Choroid plexus epithelial cell (primary cell): ENCODE measurements around the gene HMCN1.

Experiments
- DNase-seq: peaks from one replicate; pipeline ENCODE4 v3.0.0-alpha.2; 2010; ENCODE audit warnings: low read depth
- H3K4me3 ChIP-seq: 2 replicates; pipeline ENCODE4 v1.5.1; 2011; ENCODE audit warnings: low read depth, mild to moderate bottlenecking, control low read depth, low read length, moderate library complexity
- CTCF ChIP-seq: conservative IDR thresholded peaks from 2 replicates; pipeline ENCODE4 v1.5.1; 2011; ENCODE audit warnings: low read depth, mild to moderate bottlenecking, control low read depth, inconsistent platforms, low read length, moderate library complexity

HMCN1 gene

GRCh38 chr1:186073697-186074096 lies 339.5 kb downstream of the HMCN1 start:
- no peak overlapping the region for H3K4me3 ChIP-seq
- TF ChIP-seq CTCF, result no peak
- DNase-seq, result no peak

DNA sequence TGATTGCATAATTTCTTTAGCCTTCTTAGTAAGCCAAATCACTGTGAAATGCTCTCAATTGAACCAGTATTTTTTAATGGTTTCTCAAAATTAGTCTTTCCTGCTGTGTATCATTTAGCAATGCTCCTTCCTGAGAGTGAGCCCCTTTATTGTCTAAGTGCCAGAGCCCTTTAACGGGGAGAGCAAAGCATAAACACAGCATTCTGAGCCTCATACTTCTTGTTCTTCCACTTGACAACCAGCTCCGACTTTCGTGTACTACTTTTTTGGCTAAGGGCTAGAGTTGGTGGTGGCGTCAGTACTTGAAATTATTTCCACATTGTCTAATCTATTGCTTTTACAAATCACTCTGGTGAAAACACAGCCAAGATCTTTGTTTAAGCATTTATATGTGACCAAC lies 341.8 kb downstream of the HMCN1 start:
- H3K4me3 ChIP-seq, result no peak overlapping the region
- DNase-seq, result no peak
- no peak for TF ChIP-seq CTCF

DNA sequence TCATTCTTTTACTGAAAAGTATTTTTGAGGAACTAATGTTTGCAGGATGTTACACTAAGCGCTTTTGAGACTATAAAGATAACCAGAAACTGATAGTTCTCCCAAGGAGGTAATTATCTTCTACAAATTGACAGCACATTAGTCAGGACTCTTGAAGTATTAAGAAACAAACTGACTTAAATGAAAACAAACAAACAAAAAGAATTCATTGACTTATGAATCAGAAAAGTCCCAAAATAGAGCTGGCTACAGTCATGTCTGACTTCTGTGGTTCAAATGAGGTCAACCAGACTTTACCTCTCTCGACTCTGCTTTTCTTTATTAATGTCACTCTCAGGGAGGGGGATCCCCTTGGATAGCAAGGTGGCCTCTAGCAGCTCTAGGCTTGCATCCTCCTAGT lies 344.1 kb downstream of the HMCN1 start:
- no peak for TF ChIP-seq CTCF

GRCh38 chr1:186079084-186079684 lies 345.0 kb downstream of the HMCN1 start:
- H3K4me3 ChIP-seq, result no peak overlapping the region
- no peak for DNase-seq
- no peak for TF ChIP-seq CTCF

More for the DNA sequence above, 344.1 kb downstream of the HMCN1 start:
- DNase-seq, result peak; percentile 25
- no peak overlapping the region for H3K4me3 ChIP-seq

GRCh38 chr1:186082235-186082937 lies 348.2 kb downstream of the HMCN1 start:
- peak; percentile 1 for TF ChIP-seq CTCF
- H3K4me3 ChIP-seq, result no peak overlapping the region
- DNase-seq, result peak; percentile 93

GRCh38 chr1:186086583-186086982 lies 352.4 kb downstream of the HMCN1 start:
- H3K4me3 ChIP-seq, result no peak overlapping the region
- DNase-seq, result no peak
- TF ChIP-seq CTCF, result no peak

DNA sequence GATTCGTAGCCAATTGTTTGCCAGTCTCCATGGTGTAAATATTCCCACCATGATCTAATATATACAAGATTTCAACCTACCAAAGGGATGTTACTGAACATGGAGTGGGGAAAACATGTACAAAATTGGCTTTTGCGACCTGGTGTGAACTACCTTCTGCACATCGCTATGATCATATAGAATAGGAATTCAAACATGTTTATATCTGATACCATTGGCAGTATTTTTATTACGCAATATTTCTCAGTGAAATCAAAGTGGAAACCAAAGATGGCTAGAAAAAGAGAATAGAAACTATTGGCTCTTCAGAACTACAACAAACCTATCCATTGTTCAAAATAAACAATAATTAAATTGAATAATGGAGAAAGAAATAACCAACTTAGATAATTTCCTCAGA lies 355.7 kb downstream of the HMCN1 start:
- H3K4me3 ChIP-seq, result no peak overlapping the region
- no peak for TF ChIP-seq CTCF
- peak; percentile 27 for DNase-seq
